GM23338 (cell line): Measurements from ENCODE around the gene MSL2. TPM values are rescaled to one million over a fixed set of nuclear protein-coding genes. Genes with fewer than 3 reads are reported as not detected.

Experiments
- ATAC-seq: fragments of 200-7000 bp; cut with Tn5 transposase; 3 replicates; pipeline ENCODE4 v1.9.1; 2020
- DNase-seq: peaks from one replicate; pipeline ENCODE4 v3.0.0-alpha.2; 2015; ENCODE audit warnings: low spot score
- H2AFZ ChIP-seq: fragments of 200-600 bp; sonication (generic); 2 replicates; pipeline ENCODE4 v1.8.0; 2016; ENCODE audit warnings: antibody characterized with exemption, mild to moderate bottlenecking, moderate library complexity
- H3F3A ChIP-seq: fragments of 200-600 bp; sonication (generic); replicated peaks from 2 replicates; pipeline ENCODE4 v1.8.0; 2017; ENCODE audit warnings: antibody characterized with exemption, mixed run types, low read depth
- H3K27ac ChIP-seq: fragments of 200-600 bp; sonication (generic); 2 replicates; pipeline ENCODE4 v1.6.1; 2016; ENCODE audit warnings: low read depth
- H3K27me3 ChIP-seq: fragments of 200-600 bp; sonication (generic); 2 replicates; pipeline ENCODE4 v1.8.0; 2016; ENCODE audit warnings: mild to moderate bottlenecking, mixed run types, moderate library complexity; ENCODE audit not compliant: insufficient read depth
- H3K36me3 ChIP-seq: fragments of 200-600 bp; sonication (generic); 2 replicates; pipeline ENCODE4 v1.8.0; 2016; ENCODE audit warnings: mild to moderate bottlenecking; ENCODE audit not compliant: insufficient read depth
- H3K4me1 ChIP-seq: fragments of 200-600 bp; sonication (generic); 2 replicates; pipeline ENCODE4 v1.8.0; 2016; ENCODE audit warnings: mild to moderate bottlenecking, moderate library complexity; ENCODE audit not compliant: insufficient read depth
- H3K4me2 ChIP-seq: fragments of 200-600 bp; sonication (generic); 2 replicates; pipeline ENCODE4 v1.7.1; 2017; ENCODE audit warnings: mixed run types
- H3K4me3 ChIP-seq: fragments of 200-600 bp; sonication (generic); 2 replicates; pipeline ENCODE4 v1.6.1; 2016; ENCODE audit warnings: mixed run types
- H3K79me2 ChIP-seq: fragments of 200-600 bp; sonication (generic); replicated peaks from 2 replicates; pipeline ENCODE4 v1.8.0; 2017; ENCODE audit warnings: mild to moderate bottlenecking; ENCODE audit not compliant: insufficient read depth
- H3K9me2 ChIP-seq: fragments of 200-600 bp; sonication (generic); 2 replicates; pipeline ENCODE4 v1.8.0; 2017; ENCODE audit not compliant: insufficient read depth
- H4K20me1 ChIP-seq: fragments of 200-600 bp; sonication (generic); replicated peaks from 2 replicates; pipeline ENCODE4 v1.8.0; 2017; ENCODE audit warnings: mild to moderate bottlenecking; ENCODE audit not compliant: insufficient read depth
- H3K27ac Mint-ChIP-seq: 2 replicates; pipeline ENCODE4 v1.8.0; 2020; ENCODE audit warnings: inconsistent platforms, mild to moderate bottlenecking, moderate library complexity, mixed read lengths
- H3K27me3 Mint-ChIP-seq: 3 replicates; pipeline ENCODE4 v1.8.0; 2022; ENCODE audit warnings: low read depth, mild to moderate bottlenecking, moderate library complexity, mixed read lengths, inconsistent platforms; ENCODE audit not compliant: insufficient read depth, poor library complexity
- H3K36me3 Mint-ChIP-seq: 3 replicates; pipeline ENCODE4 v1.8.0; 2021; ENCODE audit warnings: low read depth, mild to moderate bottlenecking, inconsistent platforms, moderate library complexity, mixed read lengths
- H3K4me1 Mint-ChIP-seq: 3 replicates; pipeline ENCODE4 v1.8.0; 2020; ENCODE audit warnings: mild to moderate bottlenecking, inconsistent platforms, mixed read lengths
- H3K4me3 Mint-ChIP-seq: 3 replicates; pipeline ENCODE4 v1.8.0; 2021; ENCODE audit warnings: moderate library complexity, mild to moderate bottlenecking, inconsistent platforms, mixed read lengths
- H3K9me3 Mint-ChIP-seq: 3 replicates; pipeline ENCODE4 v1.8.0; 2020; ENCODE audit warnings: moderate library complexity, mild to moderate bottlenecking, inconsistent platforms, mixed read lengths
- CTCF ChIP-seq, 2 experiments: fragments of 200-600 bp in 1 of 2; sonication (generic) in 1 of 2; conservative IDR thresholded peaks; 2 replicates each; pipeline versions ENCODE4 v1.5.1 to v1.6.1; 2016 to 2017; ENCODE audit warnings: antibody characterized with exemption in 2 of 2, low read depth in 2 of 2, mild to moderate bottlenecking in 2 of 2, moderate library complexity in 1 of 2
- ETS1 ChIP-seq: IDR thresholded peaks from 2 replicates; pipeline ENCODE4 v1.6.1; 2016; ENCODE audit warnings: antibody characterized with exemption
- EZH2phosphoT487 ChIP-seq: fragments of 200-600 bp; sonication (generic); IDR thresholded peaks from one replicate; pipeline ENCODE4 v1.8.1; 2018; ENCODE audit warnings: antibody characterized with exemption; ENCODE audit not compliant: unreplicated experiment
- JUNB ChIP-seq: IDR thresholded peaks from one replicate; pipeline ENCODE4 v1.6.1; 2016; ENCODE audit warnings: antibody characterized with exemption; ENCODE audit not compliant: unreplicated experiment
- NANOG ChIP-seq: IDR thresholded peaks from 2 replicates; pipeline ENCODE4 v1.6.1; 2016; ENCODE audit warnings: antibody characterized with exemption, borderline replicate concordance
- POLR2AphosphoS5 ChIP-seq: IDR thresholded peaks from 2 replicates; pipeline ENCODE4 v1.6.1; 2016; ENCODE audit warnings: antibody characterized with exemption, low read depth
- ZNF114 ChIP-seq: fragments of 250-450 bp; sonication (Bioruptor Pico); IDR thresholded peaks from 2 replicates; pipeline ENCODE4 v1.5.0; 2020; ENCODE audit warnings: mild to moderate bottlenecking, moderate library complexity
- ZNF331 ChIP-seq: fragments of 250-450 bp; sonication (Bioruptor Pico); IDR thresholded peaks from 2 replicates; pipeline ENCODE4 v1.5.0; 2020; ENCODE audit warnings: low read depth, mild to moderate bottlenecking, moderate library complexity
- polyA plus RNA-seq: library from polyadenylated mRNA; unstranded; fragments of >200 nt; fragmentation: Nextera tagmentation; extraction: Ambion mirVana; gene quantifications from 2 replicates; pipeline ENCODE4 v1.2.1, GENCODE V29; 2016
- total RNA-seq: library from RNA; depleted of rRNA; stranded (reverse); fragments of >200 nt; shearing (Covaris generic); gene quantifications from 2 replicates; pipeline ENCODE4 v1.2.3, GENCODE V29; 2014

MSL2 gene
- total and polyA plus RNA-seq, 2 experiments from 2014 or later = 7.5 to 50.6 TPM

GRCh38 chr3:136151219-136151618 lies 44.9 kb downstream of the MSL2 start:
- Histone ChIP-seq H3K79me2 (peaks cover 81% of the 10 kb centered on the region), H3K4me3 (no peak overlapping the region), H3K4me2 (no peak overlapping the region), H3K27me3 (no peaks in the 10 kb centered on the region), H3K27ac (no peak overlapping the region), H3K4me1 (peaks cover 6% of the 10 kb centered on the region; the same call in 1 of the 2 replicates), H3F3A (no peaks in the 10 kb centered on the region), H3K36me3 (peaks cover 8% of the 10 kb centered on the region; the same call in 1 of the 2 replicates), H3K9me2 (no peaks in the 10 kb centered on the region), H2AFZ (no peak overlapping the region), H4K20me1 (peaks cover 69% of the 10 kb centered on the region)
- DNase-seq (no peak), ATAC-seq (no peak)
- Mint-ChIP-seq H3K36me3 (peaks cover 16% of the 10 kb centered on the region; the same call in 2 of the 3 replicates), H3K9me3 (no peaks in the 10 kb centered on the region), H3K27ac (no peak overlapping the region), H3K27me3 (peaks cover 3% of the 10 kb centered on the region), H3K4me3 (no peak overlapping the region), H3K4me1 (peaks cover 9% of the 10 kb centered on the region; the same call in 2 of the 3 replicates)
- TF ChIP-seq ZNF114 (no peak), ETS1 (no peak), POLR2AphosphoS5 (no peak), ZNF331 (CRISPR knock-in tag) (no peak)

GRCh38 chr3:136149667-136150066 lies 46.5 kb downstream of the MSL2 start:
- peaks cover 66% of the 10 kb centered on the region for H3K79me2 ChIP-seq

More at GRCh38 chr3:136149667-136150066, 46.5 kb downstream of the MSL2 start:
- Mint-ChIP-seq H3K27ac (no peak overlapping the region; the same call in 1 of the 2 replicates), H3K9me3 (no peaks in the 10 kb centered on the region), H3K27me3 (peaks cover 3% of the 10 kb centered on the region), H3K4me3 (no peak overlapping the region), H3K36me3 (peaks cover 16% of the 10 kb centered on the region; the same call in 2 of the 3 replicates), H3K4me1 (peaks cover 4% of the 10 kb centered on the region; the same call in 1 of the 3 replicates)
- Histone ChIP-seq H3K9me2 (no peaks in the 10 kb centered on the region), H3K4me2 (no peak overlapping the region), H3K4me1 (peaks cover 6% of the 10 kb centered on the region; the same call in 1 of the 2 replicates), H3K36me3 (peaks cover 8% of the 10 kb centered on the region; the same call in 1 of the 2 replicates), H3F3A (no peaks in the 10 kb centered on the region), H3K27ac (no peak overlapping the region), H4K20me1 (peaks cover 60% of the 10 kb centered on the region), H2AFZ (no peak overlapping the region), H3K4me3 (no peak overlapping the region), H3K27me3 (no peaks in the 10 kb centered on the region)
- ATAC-seq (no peak), DNase-seq (no peak)
- TF ChIP-seq EZH2phosphoT487 (no peak), NANOG (no peak), JUNB (no peak), CTCF (conservative IDR thresholded peaks at IDR 0.05; ENCODE audit: low read depth in 2 of 2) (no peak), ZNF331 (CRISPR knock-in tag) (no peak), ETS1 (no peak), ZNF114 (no peak)
